Measurements from ENCODE around the gene NELL2.
"Not testable (repeated sequence)": the region's sequence is repeated elsewhere in the genome, so short reads cannot be mapped to it uniquely, and the experiment has no call there.

- TF ChIP-seq EP300 (IDR thresholded peaks at IDR 0.05); POLR2A (IDR thresholded peaks at IDR 0.05; ENCODE audit: low read length); CTCF (IDR thresholded peaks at IDR 0.05); BCL3 (IDR thresholded peaks at IDR 0.05); MAX (IDR thresholded peaks at IDR 0.05); JUNB (IDR thresholded peaks at IDR 0.05); CHD2 (IDR thresholded peaks at IDR 0.05; ENCODE audit: low read length, partially characterized antibody); MYC (IDR thresholded peaks at IDR 0.05; ENCODE audit: borderline replicate concordance, low read length): not testable (repeated sequence)
Observed at GRCh38 chr12:44834996-44835395, 41.1 kb downstream of the NELL2 start.

Data from A549 (cell line).